OCI-M2 (cell line): ENCODE results near the gene GLB1L2.

Experiments
- DNase-seq: peaks from one replicate; lab custom pipeline; 2025; ENCODE audit not compliant: unreplicated experiment; lab: John Stamatoyannopoulos, UW

Gene GLB1L2

GRCh38 chr11:134417871-134418840 lies 86.4 kb downstream of the GLB1L2 start:
- DNase-seq = no peak

- no peak for DNase-seq
Observed at GRCh38 chr11:134423106-134423505, 91.3 kb downstream of the GLB1L2 start.

- DNase-seq = no peak
Observed at GRCh38 chr11:134425413-134425812, 93.6 kb downstream of the GLB1L2 start.
